SK-N-SH treated with all-trans-retinoic acid at 6 μM for 48 hours (cell line): ENCODE results near the gene OCLN.

Source experiments
- CREB5 ChIP-seq: fragments of 250-450 bp; sonication (Bioruptor Pico); IDR thresholded peaks from 2 replicates; pipeline ENCODE4 v1.5.1; 2020; ENCODE audit warnings: low read depth, mild to moderate bottlenecking, moderate library complexity
- PATZ1 ChIP-seq: fragments of 250-450 bp; sonication (Bioruptor Pico); IDR thresholded peaks from 2 replicates; pipeline ENCODE4 v1.8.0; 2020; ENCODE audit warnings: mild to moderate bottlenecking, moderate library complexity, borderline replicate concordance
- ZFP30 ChIP-seq: fragments of 450-650 bp; formaldehyde crosslinking; IDR thresholded peaks from 2 replicates; pipeline ENCODE4 v1.5.0; 2022; ENCODE audit warnings: mild to moderate bottlenecking, moderate library complexity
- ZNF70 ChIP-seq: fragments of 450-650 bp; formaldehyde crosslinking; IDR thresholded peaks from 2 replicates; pipeline ENCODE4 v1.5.0; 2020; ENCODE audit warnings: mild to moderate bottlenecking, moderate library complexity
- ZNF8 ChIP-seq: fragments of 450-650 bp; formaldehyde crosslinking; IDR thresholded peaks from 2 replicates; pipeline ENCODE4 v1.5.0; 2020; ENCODE audit warnings: mild to moderate bottlenecking, moderate library complexity

GRCh38 chr5:69467442-69468225, 25.0 kb upstream of the OCLN start:
- TF ChIP-seq ZFP30, result no peak
- no peak for TF ChIP-seq ZNF70
- TF ChIP-seq CREB5 (CRISPR knock-in tag), result no peak
- no peak for TF ChIP-seq ZNF8 (CRISPR knock-in tag)
- TF ChIP-seq PATZ1, result no peak
